OCI-LY7 (cell line): Measurements from ENCODE around the gene F7.

Source experiments
- CTCF ChIP-seq: fragments of 200-600 bp; sonication (generic); conservative IDR thresholded peaks from 2 replicates; pipeline ENCODE4 v1.5.1; 2014; ENCODE audit warnings: mild to moderate bottlenecking, antibody characterized with exemption, low read length, moderate library complexity, mixed read lengths
- EZH2phosphoT487 ChIP-seq: fragments of 200-600 bp; sonication (generic); IDR thresholded peaks from 2 replicates; pipeline ENCODE4 v1.6.1; 2018; ENCODE audit warnings: low read depth, borderline replicate concordance, mild to moderate bottlenecking, mixed run types, antibody characterized with exemption, low read length, moderate library complexity, mixed read lengths

DNA sequence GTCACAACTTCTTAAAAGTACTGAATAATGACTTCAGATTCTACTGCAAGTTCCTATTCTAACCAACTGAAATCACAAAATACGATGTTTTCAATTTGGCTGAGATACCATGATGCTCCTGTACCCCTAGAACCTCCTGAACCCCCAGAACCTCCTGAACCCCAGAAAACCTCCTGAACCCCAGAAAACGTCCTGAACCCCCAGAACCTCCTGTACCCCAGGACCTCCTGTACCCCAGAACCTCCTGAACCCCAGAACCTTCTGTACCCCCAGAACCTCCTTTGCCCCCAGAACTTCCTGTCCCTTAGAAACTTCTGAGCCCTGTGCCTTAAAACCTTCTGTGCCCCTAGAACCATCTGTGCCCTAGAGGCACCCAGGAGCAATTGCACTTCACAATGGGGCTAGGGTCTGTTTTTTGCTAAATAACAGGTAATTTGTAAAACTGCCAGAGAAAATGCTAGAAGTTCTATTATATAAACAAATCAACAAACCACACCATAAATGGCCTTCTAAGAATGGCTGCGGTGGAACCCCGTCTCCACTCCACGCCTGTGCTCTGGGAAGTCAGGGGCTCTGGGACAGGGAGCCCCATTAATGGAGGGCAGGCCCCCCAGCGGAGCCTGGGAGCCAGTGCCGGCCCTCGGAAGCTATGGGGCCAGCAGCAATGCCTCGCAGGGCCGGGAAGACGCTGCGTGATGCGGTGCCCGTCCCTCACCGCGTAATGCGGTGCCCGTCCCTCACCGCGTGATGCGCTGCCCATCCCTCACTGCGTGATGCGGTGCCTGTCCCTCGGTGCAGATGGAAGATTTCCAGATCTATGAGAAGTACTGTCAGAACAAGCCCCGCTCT is 21.3 kb upstream of the F7 start:
- TF ChIP-seq CTCF (no peak), EZH2phosphoT487 (no peak)
